Measurements from ENCODE around the gene GP5.

The GP5 gene

GRCh38 chr3:194399874-194400411 lies 877 bp upstream of the GP5 start:
- DNase-seq (ENCODE audit: low read depth in 3 of 3, low spot score in 1 of 3), result no peak

- no peak for DNase-seq (ENCODE audit: low read depth in 3 of 3, low spot score in 1 of 3)
These were observed 1.2 kb downstream of the GP5 start for GRCh38 chr3:194397757-194398312.

GRCh38 chr3:194396859-194397756 lies 2.0 kb downstream of the GP5 start:
- no peak for DNase-seq (ENCODE audit: low read depth in 3 of 3, low spot score in 1 of 3)

- no peak for DNase-seq (ENCODE audit: low read depth in 3 of 3, low spot score in 1 of 3)
These were observed 2.6 kb downstream of the GP5 start for GRCh38 chr3:194396539-194396858.

- DNase-seq (ENCODE audit: low read depth in 3 of 3, low spot score in 1 of 3), result peak in 2 of 3 donors; percentile 29 to 36
These were observed 3.1 kb downstream of the GP5 start for GRCh38 chr3:194395778-194396538.

GRCh38 chr3:194395212-194395611 lies 3.9 kb downstream of the GP5 start:
- no peak for DNase-seq (ENCODE audit: low read depth in 3 of 3, low spot score in 1 of 3)

- no peak for DNase-seq (ENCODE audit: low read depth in 3 of 3, low spot score in 1 of 3)
These were observed 6.5 kb downstream of the GP5 start for GRCh38 chr3:194392576-194392975.

- no peak for DNase-seq (ENCODE audit: low read depth in 3 of 3, low spot score in 1 of 3)
These were observed 8.2 kb downstream of the GP5 start for GRCh38 chr3:194390835-194391234.

- no peak for DNase-seq (ENCODE audit: low read depth in 3 of 3, low spot score in 1 of 3)
These were observed 9.8 kb downstream of the GP5 start for GRCh38 chr3:194389269-194389668.

- DNase-seq (ENCODE audit: low read depth in 3 of 3, low spot score in 1 of 3), result no peak
These were observed 11.1 kb downstream of the GP5 start for GRCh38 chr3:194387926-194388418.

GRCh38 chr3:194387276-194387675 lies 11.8 kb downstream of the GP5 start:
- DNase-seq (ENCODE audit: low read depth in 3 of 3, low spot score in 1 of 3), result no peak

GRCh38 chr3:194386648-194387047 lies 12.4 kb downstream of the GP5 start:
- DNase-seq (ENCODE audit: low read depth in 3 of 3, low spot score in 1 of 3), result no peak

- no peak for DNase-seq (ENCODE audit: low read depth in 3 of 3, low spot score in 1 of 3)
These were observed 13.0 kb downstream of the GP5 start for GRCh38 chr3:194386066-194386465.

GRCh38 chr3:194384569-194385001 lies 14.5 kb downstream of the GP5 start:
- no peak for DNase-seq (ENCODE audit: low read depth in 3 of 3, low spot score in 1 of 3)

GRCh38 chr3:194384156-194384555 lies 14.9 kb downstream of the GP5 start:
- DNase-seq (ENCODE audit: low read depth in 3 of 3, low spot score in 1 of 3), result no peak

GRCh38 chr3:194383276-194383940 lies 15.7 kb downstream of the GP5 start:
- DNase-seq (ENCODE audit: low read depth in 3 of 3, low spot score in 1 of 3), result no peak

GRCh38 chr3:194382892-194383223 lies 16.2 kb downstream of the GP5 start:
- DNase-seq (ENCODE audit: low read depth in 3 of 3, low spot score in 1 of 3), result no peak

GRCh38 chr3:194382196-194382891 lies 16.7 kb downstream of the GP5 start:
- DNase-seq (ENCODE audit: low read depth in 3 of 3, low spot score in 1 of 3), result no peak

GRCh38 chr3:194381460-194381875 lies 17.6 kb downstream of the GP5 start:
- DNase-seq (ENCODE audit: low read depth in 3 of 3, low spot score in 1 of 3), result no peak

- DNase-seq (ENCODE audit: low read depth in 3 of 3, low spot score in 1 of 3), result no peak
These were observed 18.7 kb downstream of the GP5 start for GRCh38 chr3:194380326-194380725.

GRCh38 chr3:194379651-194380050 lies 19.4 kb downstream of the GP5 start:
- DNase-seq (ENCODE audit: low read depth in 3 of 3, low spot score in 1 of 3), result no peak
